SIG-M5 (cell line): Measurements from ENCODE around the gene C6orf120.

Experiments
- DNase-seq: peaks from one replicate; lab custom pipeline; 2025; lab: John Stamatoyannopoulos, UW

The C6orf120 gene

GRCh38 chr6:169701954-169702839, at the start of gene C6orf120, which contains the start of gene WDR27:
Gene C6orf120 (plus strand): TSS chr6:169702126. CDS start chr6:169702460, 334 bp downstream.
Gene WDR27 (minus strand): TSS chr6:169702029. CDS start chr6:169689005, 13,024 bp downstream.
- DNase-seq: peak; percentile 48

DNA sequence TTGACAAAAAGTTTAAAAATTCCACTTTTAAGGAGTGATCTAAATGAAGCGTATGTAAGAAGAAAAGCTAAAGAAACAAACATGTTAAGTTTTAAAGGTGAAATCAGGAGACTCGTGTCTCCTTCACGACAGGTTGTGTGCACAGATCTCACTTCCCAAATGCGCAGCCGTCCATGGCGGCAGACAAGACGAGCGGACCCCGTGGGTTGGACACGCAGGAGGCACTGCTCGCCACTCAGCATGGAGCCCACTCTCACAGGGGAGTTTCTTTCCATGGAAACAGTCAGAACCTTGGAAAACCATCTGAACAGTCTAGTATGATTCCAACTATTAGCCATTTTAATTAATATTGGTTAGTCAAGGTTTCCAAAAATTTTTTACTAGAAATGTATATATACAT, 49.0 kb upstream of the C6orf120 start:
- no peak for DNase-seq

DNA sequence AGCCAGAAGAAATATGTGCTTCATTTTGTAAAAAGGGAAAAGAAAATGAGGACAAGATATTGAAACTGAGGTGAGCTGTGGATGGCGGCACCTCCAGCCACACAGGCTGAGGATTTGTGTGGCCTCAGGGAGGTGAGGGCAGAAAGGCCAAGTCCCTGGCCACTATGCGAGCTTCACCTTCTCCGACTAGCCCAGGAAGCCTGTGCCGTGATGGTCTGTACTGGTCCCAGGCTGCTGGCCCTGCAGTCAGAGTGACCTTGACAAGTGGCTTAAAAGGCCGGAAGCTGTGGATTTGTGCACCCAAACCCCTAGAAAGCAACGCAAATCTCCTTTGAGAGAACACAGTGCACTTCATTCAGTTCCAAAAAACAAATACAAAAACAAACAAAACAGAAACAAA, 48.2 kb upstream of the C6orf120 start:
- DNase-seq: no peak

DNA sequence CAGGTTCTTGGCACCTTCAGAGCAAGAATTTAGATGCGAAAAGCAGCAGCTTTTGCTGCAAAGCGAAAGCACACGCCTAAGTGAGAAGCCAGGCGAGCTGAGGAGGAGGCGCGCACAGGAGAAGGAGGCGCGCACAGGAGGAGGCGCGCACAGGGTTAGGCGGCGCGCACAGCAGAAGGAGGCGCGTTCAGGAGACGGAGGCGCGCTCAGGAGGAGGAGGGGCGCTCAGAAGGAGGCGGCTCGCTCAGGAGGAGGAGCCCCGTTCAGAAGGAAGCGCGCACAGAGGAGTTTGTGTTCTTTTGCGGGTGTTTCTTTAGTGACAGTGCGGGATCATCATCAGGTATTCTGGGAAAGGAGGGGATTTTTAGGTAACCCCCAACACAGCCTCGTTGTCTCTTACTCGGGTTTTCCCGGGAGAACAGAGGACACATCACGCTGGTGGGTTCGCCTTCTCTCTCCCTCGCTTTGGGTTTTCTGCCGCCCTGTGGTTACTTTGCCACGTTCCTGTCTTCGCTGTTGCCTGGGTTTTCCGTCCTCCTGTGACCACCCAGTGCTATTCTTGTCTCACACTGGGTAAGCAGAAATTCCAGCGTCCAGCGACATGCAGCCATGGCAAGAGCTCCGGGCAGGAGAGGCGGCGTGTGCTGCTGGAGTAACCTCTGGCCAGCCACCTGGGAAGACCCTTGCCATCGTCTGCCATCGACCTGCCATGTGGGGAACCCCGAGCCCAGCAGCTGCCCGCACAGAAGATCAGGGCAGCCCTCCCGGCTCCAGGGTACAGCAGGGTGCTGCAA, 47.1 kb upstream of the C6orf120 start:
- no peak for DNase-seq

DNA sequence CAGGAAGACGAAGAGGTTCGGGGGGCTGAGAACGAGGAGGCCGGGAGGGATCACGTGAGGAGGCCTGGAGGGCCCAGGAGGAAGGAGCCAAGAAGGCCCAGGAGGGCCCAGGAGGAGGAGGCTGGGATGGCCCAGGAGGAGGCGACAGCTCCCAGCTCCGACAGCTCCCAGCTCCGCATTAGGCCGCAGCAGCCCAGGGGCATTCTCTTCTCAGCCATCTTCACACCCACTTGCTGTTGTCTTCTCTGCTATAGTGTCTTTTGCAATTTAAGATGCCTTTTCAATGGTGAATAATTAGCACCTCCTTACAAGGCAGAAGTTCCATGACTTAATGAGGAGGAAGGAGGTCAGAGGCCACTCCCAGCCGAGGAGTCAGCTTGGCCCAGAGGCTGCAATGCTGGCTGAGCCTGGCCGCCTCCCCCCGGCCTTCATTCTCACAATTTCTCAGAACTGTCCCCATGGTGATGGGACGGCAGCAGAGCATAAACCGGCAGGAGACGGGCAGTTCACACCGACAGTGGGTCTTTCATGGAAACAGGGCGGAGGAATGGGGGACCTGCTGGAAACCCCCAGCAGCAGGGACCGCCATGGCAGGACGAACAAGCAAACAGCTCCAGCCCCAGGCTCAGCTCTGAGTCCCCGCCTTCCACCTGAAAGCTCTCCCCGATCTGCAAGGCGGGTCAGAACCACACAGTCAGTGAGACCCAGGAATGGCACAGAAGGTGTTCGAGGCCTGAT, 45.2 kb upstream of the C6orf120 start:
- no peak for DNase-seq

DNA sequence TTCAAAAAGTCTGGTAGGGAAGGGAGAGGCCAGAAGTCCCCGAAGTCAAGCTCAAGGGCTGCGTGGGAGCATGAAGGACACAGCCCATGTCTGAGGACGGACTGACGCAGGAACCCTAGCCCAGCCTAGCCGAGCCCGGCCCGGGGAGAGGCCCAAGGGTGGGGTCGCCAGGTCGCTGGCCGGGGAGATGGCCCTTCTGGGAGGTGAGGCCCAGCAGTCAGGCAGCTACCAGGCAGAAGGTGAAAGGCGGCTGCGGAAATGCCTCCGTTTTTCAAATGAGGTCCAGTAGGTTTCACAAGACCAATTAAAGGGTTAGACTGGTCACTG, 44.7 kb upstream of the C6orf120 start:
- no peak for DNase-seq

- no peak for DNase-seq
These were observed 41.9 kb upstream of the C6orf120 start for GRCh38 chr6:169659820-169660610.

- no peak for DNase-seq
These were observed 41.1 kb upstream of the C6orf120 start for GRCh38 chr6:169660751-169661390.

GRCh38 chr6:169661391-169661756, 40.6 kb upstream of the C6orf120 start:
- no peak for DNase-seq

GRCh38 chr6:169663468-169663867, 38.5 kb upstream of the C6orf120 start:
- no peak for DNase-seq

DNA sequence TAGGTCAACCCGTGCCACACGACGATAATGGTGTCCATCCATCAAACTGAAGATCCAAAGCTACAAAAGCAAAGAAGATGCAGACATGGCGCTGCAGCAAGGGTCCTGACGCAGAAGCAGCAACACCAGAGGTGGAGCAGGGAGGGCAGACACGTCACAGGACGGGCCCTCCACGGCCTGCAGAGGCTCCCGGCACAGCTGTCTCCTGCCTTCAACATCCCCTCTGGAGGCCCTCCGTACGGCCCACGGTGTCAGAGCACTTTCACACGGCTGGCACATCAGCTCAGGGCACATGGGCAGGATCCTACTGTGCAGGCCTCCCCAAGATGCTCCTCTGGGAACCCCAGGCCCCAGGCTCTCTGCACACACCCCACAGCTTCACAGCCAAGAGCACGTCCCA, 37.7 kb upstream of the C6orf120 start:
- DNase-seq: no peak

- no peak for DNase-seq
These were observed 36.6 kb upstream of the C6orf120 start for GRCh38 chr6:169665289-169665688.

DNA sequence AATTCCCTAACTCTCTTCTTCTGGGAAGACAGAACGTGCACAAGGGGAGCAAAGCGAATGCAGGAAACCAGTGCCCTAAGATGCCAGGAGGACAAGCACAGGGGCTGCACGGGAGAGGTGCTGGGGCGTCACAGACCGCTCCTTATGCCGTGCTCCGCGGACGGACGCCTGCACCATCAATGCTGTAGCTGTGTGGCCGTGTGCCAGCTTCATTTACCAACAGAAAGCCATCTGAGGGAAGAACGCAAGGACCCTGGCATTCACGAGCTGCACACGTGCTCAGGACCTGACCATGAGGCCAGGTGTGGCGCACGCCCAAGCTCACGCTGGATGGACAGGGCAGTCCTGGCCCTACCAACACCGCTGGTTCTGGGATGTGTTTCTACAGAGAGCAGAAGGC, 35.5 kb upstream of the C6orf120 start:
- no peak for DNase-seq

DNA sequence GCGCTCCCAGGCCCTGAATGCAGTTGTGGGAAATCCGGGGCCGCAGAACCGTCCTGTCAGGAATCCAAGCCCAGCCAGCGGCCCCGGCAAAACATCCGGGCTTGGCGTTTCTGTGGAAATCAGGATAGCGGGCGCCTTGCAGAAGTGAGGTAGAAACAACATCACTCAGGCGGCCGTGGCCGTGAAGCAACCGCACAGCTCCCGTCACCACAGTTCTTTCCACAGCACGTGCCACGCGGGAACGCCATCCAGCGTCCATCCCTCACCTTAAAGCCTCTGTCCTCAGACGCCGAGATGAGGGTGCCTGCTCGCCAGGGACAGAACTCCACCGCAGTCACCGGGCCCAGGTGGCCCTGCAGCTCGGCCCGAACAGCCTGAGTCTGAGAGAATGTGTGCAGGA, 34.2 kb upstream of the C6orf120 start:
- no peak for DNase-seq

- no peak for DNase-seq
These were observed 33.6 kb upstream of the C6orf120 start for GRCh38 chr6:169668203-169668847.

- no peak for DNase-seq
These were observed 32.8 kb upstream of the C6orf120 start for GRCh38 chr6:169669147-169669546.

DNA sequence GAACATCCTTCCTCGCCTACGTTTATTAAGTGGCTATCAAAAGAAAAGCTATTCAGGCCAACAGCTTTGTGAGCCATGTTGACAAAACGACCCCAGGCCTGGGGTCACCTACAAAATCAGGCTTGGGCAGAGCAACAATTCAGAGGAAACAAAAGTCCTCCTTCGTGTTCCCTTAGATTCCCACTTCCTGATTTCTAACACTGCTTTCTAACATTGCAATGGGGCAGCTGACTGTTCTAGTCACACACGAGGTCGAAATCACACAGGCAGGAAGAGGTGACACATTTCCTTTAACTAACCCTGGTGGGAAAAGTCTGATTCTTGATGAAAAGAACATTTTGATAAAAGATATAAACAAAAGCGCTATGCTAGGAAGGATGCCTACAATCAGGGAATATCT, 32.0 kb upstream of the C6orf120 start:
- DNase-seq: no peak

GRCh38 chr6:169671563-169671962, 30.4 kb upstream of the C6orf120 start:
- no peak for DNase-seq

DNA sequence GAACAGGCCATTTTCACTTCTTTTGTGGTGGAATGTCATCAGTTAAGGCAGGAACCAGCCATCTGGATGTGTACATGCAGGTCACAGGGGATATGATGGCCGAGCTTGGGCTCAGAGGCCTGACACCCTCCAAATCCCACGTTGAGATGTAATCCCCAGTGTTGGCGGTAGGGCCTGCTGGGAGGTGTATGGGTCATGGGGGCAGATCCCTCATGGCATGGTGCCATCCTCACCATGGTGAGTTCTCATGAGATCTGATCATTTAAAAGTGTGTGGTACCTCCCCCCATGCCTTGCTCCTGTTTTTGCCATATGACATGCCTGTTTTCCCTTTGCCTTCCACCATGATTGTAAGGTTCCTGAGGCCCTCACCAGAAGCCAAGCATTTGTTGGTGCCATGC, 26.9 kb upstream of the C6orf120 start:
- DNase-seq: no peak

- no peak for DNase-seq
These were observed 24.8 kb upstream of the C6orf120 start for GRCh38 chr6:169677096-169677495.

- DNase-seq: no peak
These were observed 23.6 kb upstream of the C6orf120 start for GRCh38 chr6:169678342-169678741.
